HepG2 (cell line): ENCODE results near the gene CDK14. TPM values are rescaled to one million over a fixed set of nuclear protein-coding genes. Genes with fewer than 3 reads are reported as not detected.

Source experiments
- ATAC-seq: fragments of 200-7000 bp; cut with Tn5 transposase; 3 replicates; pipeline ENCODE4 v1.9.1; 2020; ENCODE audit warnings: mild to moderate bottlenecking, moderate library complexity
- BruUV-seq: library from RNA; stranded (reverse); fragments of 400-500 nt; replicated peaks from 2 replicates; lab custom pipeline; 2021; lab: Mats Ljungman, UMichigan
- CTCF ChIA-PET: fragments of 300-600 bp; formaldehyde crosslinking; extraction: SDS; loops from one replicate; lab custom pipeline; 2021; ENCODE audit warnings: low total read pairs, inconsistent platforms, low intra/inter-chr PET ratio; lab: Yijun Ruan, JAX
- POLR2A ChIA-PET: fragments of 350-600 bp; sonication (Branson Sonifier 250); formaldehyde crosslinking; loops from one replicate; lab custom pipeline; 2020; ENCODE audit warnings: antibody characterized with exemption, inconsistent platforms; lab: Yijun Ruan, JAX
- DNase-seq: peaks from one replicate; pipeline ENCODE4 v3.0.0-alpha.2; 2015; ENCODE audit warnings: low spot score
- FAIRE-seq: peaks from 3 replicates; lab custom pipeline; 2011; peaks lifted over from hg19 to GRCh38; lab: Jason Lieb, UNC
- H2AFZ ChIP-seq: one replicate; pipeline ENCODE4 v1.6.1; 2011; ENCODE audit warnings: low read length, inconsistent platforms
- H3K27ac ChIP-seq: fragments of 300-600 bp; 3 replicates; pipeline ENCODE4 v1.8.0; 2011; ENCODE audit warnings: mixed run types, mild to moderate bottlenecking, mixed read lengths, low read length, inconsistent platforms; ENCODE audit not compliant: insufficient read depth; ENCODE audit errors: extremely low read length
- H3K27me3 ChIP-seq, 2 experiments: fragments of 200-600 bp in 1 of 2; 2 replicates in 1 of 2; 3 replicates in 1 of 2; pipeline versions ENCODE4 v1.6.0 to v1.8.0; 2011; ENCODE audit warnings: low read length in 2 of 2, mild to moderate bottlenecking in 2 of 2, moderate library complexity in 2 of 2, inconsistent platforms in 1 of 2; ENCODE audit not compliant: insufficient read depth in 2 of 2, control insufficient read depth in 1 of 2
- H3K36me3 ChIP-seq, 2 experiments: fragments of 200-600 bp in 1 of 2; replicated peaks in 1 of 2; 2 replicates in 1 of 2; 3 replicates in 1 of 2; pipeline versions ENCODE4 v1.5.1 to v1.8.0; 2011; ENCODE audit warnings: low read length in 2 of 2, inconsistent platforms in 1 of 2; ENCODE audit not compliant: insufficient read depth in 2 of 2, control insufficient read depth in 1 of 2
- H3K4me1 ChIP-seq: 2 replicates; pipeline ENCODE4 v1.5.1; 2012; ENCODE audit warnings: low read length, inconsistent platforms; ENCODE audit not compliant: insufficient read depth
- H3K4me2 ChIP-seq: 2 replicates; pipeline ENCODE4 v1.6.0; 2011; ENCODE audit warnings: low read depth, low read length, inconsistent platforms
- H3K4me3 ChIP-seq, 3 experiments: fragments of 200-600 bp in 1 of 3; sonication (generic), shearing (Covaris generic) in 1 of 3; replicated peaks in 1 of 3; 2 replicates each; pipeline ENCODE4 v1.5.1; 2011 to 2016; ENCODE audit warnings: low read length in 3 of 3, inconsistent platforms in 2 of 3, low read depth in 2 of 3, mild to moderate bottlenecking in 2 of 3, control low read depth in 1 of 3, mixed read lengths in 1 of 3; ENCODE audit not compliant: insufficient read depth in 1 of 3
- H3K79me2 ChIP-seq: one replicate; pipeline ENCODE4 v1.6.1; 2011; ENCODE audit warnings: low read length, inconsistent platforms; ENCODE audit not compliant: insufficient read depth
- H3K9ac ChIP-seq: 2 replicates; pipeline ENCODE4 v1.6.0; 2011; ENCODE audit warnings: mild to moderate bottlenecking, low read depth, low read length, inconsistent platforms; ENCODE audit not compliant: insufficient read depth
- H3K9me3 ChIP-seq: 2 replicates; pipeline ENCODE4 v1.5.1; 2012; ENCODE audit warnings: mild to moderate bottlenecking, low read length
- H4K20me1 ChIP-seq: 2 replicates; pipeline ENCODE4 v1.6.0; 2011; ENCODE audit warnings: inconsistent platforms, mild to moderate bottlenecking, low read length, moderate library complexity; ENCODE audit not compliant: insufficient read depth
- ARID3A ChIP-seq: IDR thresholded peaks from 2 replicates; pipeline ENCODE4 v1.6.1; 2012; ENCODE audit warnings: low read depth, low read length, improper control_type of control experiment
- PCBP2 ChIP-seq: fragments of 200-400 bp; formaldehyde crosslinking; optimal IDR thresholded peaks from 2 replicates; pipeline ENCODE3; 2018; ENCODE audit warnings: low read length, low read depth; ENCODE audit not compliant: poor library complexity, severe bottlenecking
- PRDM15 ChIP-seq: sonication (generic); formaldehyde crosslinking; IDR thresholded peaks from 2 replicates; pipeline ENCODE4 v1.4.0; 2020; ENCODE audit warnings: missing genetic modification reagents
- ZFY ChIP-seq: sonication (generic); formaldehyde crosslinking; IDR thresholded peaks from 2 replicates; pipeline ENCODE4 v1.4.0; 2020; ENCODE audit warnings: missing genetic modification reagents
- ZMAT5 ChIP-seq: sonication (generic); formaldehyde crosslinking; IDR thresholded peaks from 2 replicates; pipeline ENCODE4 v1.5.0; 2020; ENCODE audit warnings: mild to moderate bottlenecking, low read depth, missing genetic modification reagents, borderline replicate concordance
- ZNF30 ChIP-seq: sonication (generic); formaldehyde crosslinking; IDR thresholded peaks from 2 replicates; pipeline ENCODE4 v1.5.0; 2020; ENCODE audit warnings: mild to moderate bottlenecking, missing genetic modification reagents
- ZNF841 ChIP-seq: sonication (generic); formaldehyde crosslinking; IDR thresholded peaks from 2 replicates; pipeline ENCODE4 v1.8.1; 2023; ENCODE audit warnings: missing genetic modification reagents, borderline replicate concordance
- WGBS: methylation state at CpG from one replicate; pipeline ENCODE4 v1.1.6; 2017; ENCODE audit warnings: low lambda C conversion rate; 5-methylcytosine and 5-hydroxymethylcytosine counted together
- in situ Hi-C: cut with HindIII; loops from 2 replicates; pipeline ENCODE4 v1.10.0; 2017; ENCODE audit warnings: low pct_unique_long_range_greater_than_20kb; ENCODE audit not compliant: extremely low pct_ligation_motif_present
- intact Hi-C: fragments of 100-400 bp; cut with micrococcal nuclease; formaldehyde crosslinking; loops from one replicate; pipeline ENCODE4 v1.10.0; 2022; ENCODE audit not compliant: unreplicated experiment
- polyA plus RNA-seq, 8 experiments: library from polyadenylated mRNA; depleted of rRNA in 3 of 8; stranded (reverse) in 7 of 8; unstranded in 1 of 8; fragments of >200 nt; fragmentation: Illumina TruSeq in 4 of 8; extraction: Trizol in 4 of 8; gene quantifications; 2 replicates each; pipeline versions ENCODE4 v1.2.1 to v1.2.3, GENCODE V29; 2011 to 2016; ENCODE audit warnings: low read depth in 4 of 8, missing spikeins in 1 of 8, mixed read lengths in 1 of 8; ENCODE audit not compliant: insufficient read depth in 1 of 8
- total RNA-seq, 5 experiments: library from RNA; depleted of rRNA; stranded (reverse); fragments of >200 nt; fragmentation: Illumina TruSeq; extraction: Trizol; gene quantifications; 2 replicates each; pipeline ENCODE4 v1.2.3, GENCODE V29; 2016; ENCODE audit warnings: low read depth in 1 of 5

The CDK14 gene
- total and polyA plus RNA-seq, 2 of the 13 experiments (the other 11 are each of a cell fraction or from before 2014, with no cell fraction given) = 0.26 to 0.71 TPM

GRCh38 chr7:91005024-91005423 lies 408.9 kb downstream of the CDK14 start:
- TF ChIP-seq ZNF30 (CRISPR knock-in tag) (no peak), ZFY (CRISPR knock-in tag) (no peak), ZNF841 (no peak), PCBP2 (no peak), PRDM15 (no peak), ZMAT5 (CRISPR knock-in tag) (no peak), ARID3A (no peak)
- FAIRE-seq (no peak), DNase-seq (no peak), ATAC-seq (no peak)
- H4K20me1 ChIP-seq = no peaks in the 10 kb centered on the region
- CTCF ChIA-PET = no interaction called here
- BruUV-seq = no TSS peak
- no peak overlapping the region for H3K27ac ChIP-seq
- H3K36me3 ChIP-seq = no peaks in the 10 kb centered on the region
- H3K9me3 ChIP-seq = no peaks in the 10 kb centered on the region
- no peaks in the 10 kb centered on the region for H3K79me2 ChIP-seq
- no peaks in the 10 kb centered on the region for H3K27me3 ChIP-seq
- intact Hi-C loops = no loop called here
- WGBS = 2% methylated on average over 3 of the region's 4 CpGs
- no peaks in the 10 kb centered on the region for H3K4me1 ChIP-seq
- no peak overlapping the region for H2AFZ ChIP-seq
- no peak overlapping the region for H3K4me2 ChIP-seq
- in situ Hi-C loops = loop anchor here (25.0 kb wide), 1 partner anchor 293 kb away; no protein-coding TSS in a partner anchor
- POLR2A ChIA-PET = no interaction called here
- H3K4me3 ChIP-seq = no peak overlapping the region
- no peak overlapping the region for H3K9ac ChIP-seq
